GM12878 (cell line): ENCODE measurements around the gene FAM187B. TPM values are rescaled to one million over a fixed set of nuclear protein-coding genes. Genes with fewer than 3 reads are reported as not detected.

Experiments
- ATAC-seq: fragments of 200-7000 bp; cut with Tn5 transposase; 3 replicates; pipeline ENCODE4 v1.9.1; 2020; ENCODE audit warnings: mild to moderate bottlenecking, moderate library complexity
- BruUV-seq: library from RNA; stranded (reverse); fragments of 400-500 nt; replicated peaks from 2 replicates; lab custom pipeline; 2021; lab: Mats Ljungman, UMichigan
- CTCF ChIA-PET: fragments of 300-600 bp; sonication (Branson Sonifier 250); formaldehyde crosslinking; extraction: SDS; loops from one replicate; lab custom pipeline; 2021; ENCODE audit warnings: inconsistent platforms; lab: Yijun Ruan, JAX
- POLR2A ChIA-PET: fragments of 350-600 bp; formaldehyde crosslinking; extraction: SDS; loops from one replicate; lab custom pipeline; 2021; ENCODE audit warnings: inconsistent platforms; lab: Charles Lee
- RAD21 ChIA-PET: fragments of 300-600 bp; sonication (Branson Sonifier 250); formaldehyde crosslinking; loops from one replicate; lab custom pipeline; 2023; ENCODE audit warnings: antibody characterized with exemption; ENCODE audit not compliant: unreplicated experiment; lab: Charles Lee
- SMC1A ChIA-PET: fragments of 300-600 bp; sonication (Branson Sonifier 250); formaldehyde crosslinking; loops from one replicate; lab custom pipeline; 2023; ENCODE audit not compliant: unreplicated experiment, uncharacterized antibody; lab: Charles Lee
- DNase-seq: peaks from one replicate; pipeline ENCODE4 v3.0.0-alpha.2; 2011; ENCODE audit warnings: low read depth, low spot score
- FAIRE-seq: peaks from 3 replicates; lab custom pipeline; 2011; peaks lifted over from hg19 to GRCh38; lab: Jason Lieb, UNC
- H2AFZ ChIP-seq: 2 replicates; pipeline ENCODE4 v1.6.0; 2011; ENCODE audit warnings: low read depth, low read length, control low read depth; ENCODE audit not compliant: control insufficient read depth
- H3K27ac ChIP-seq: 2 replicates; pipeline ENCODE4 v1.5.1; 2011; ENCODE audit warnings: control low read depth; ENCODE audit not compliant: control insufficient read depth, insufficient read depth
- H3K27me3 ChIP-seq, 2 experiments: replicated peaks in 1 of 2; 2 replicates each; pipeline versions ENCODE4 v1.6.0 to v1.6.1; 2011; ENCODE audit warnings: low read length in 1 of 2; ENCODE audit not compliant: control insufficient read depth in 2 of 2, insufficient read depth in 2 of 2
- H3K36me3 ChIP-seq, 2 experiments: 2 replicates each; pipeline ENCODE4 v1.5.1; 2011; ENCODE audit warnings: low read length in 1 of 2; ENCODE audit not compliant: control insufficient read depth in 2 of 2, insufficient read depth in 2 of 2
- H3K4me1 ChIP-seq: 2 replicates; pipeline ENCODE4 v1.6.1; 2011; ENCODE audit warnings: mild to moderate bottlenecking, low read length, moderate library complexity, mixed read lengths; ENCODE audit not compliant: control insufficient read depth, insufficient read depth
- H3K4me2 ChIP-seq: 2 replicates; pipeline ENCODE4 v1.6.0; 2011; ENCODE audit warnings: control low read depth; ENCODE audit not compliant: control insufficient read depth, insufficient read depth
- H3K4me3 ChIP-seq: fragments of 200-600 bp; sonication (generic); 2 replicates; pipeline ENCODE4 v1.5.1; 2016
- H3K79me2 ChIP-seq: 2 replicates; pipeline ENCODE4 v1.6.0; 2011; ENCODE audit warnings: low read length; ENCODE audit not compliant: control insufficient read depth, insufficient read depth
- H3K9ac ChIP-seq: 2 replicates; pipeline ENCODE4 v1.8.0; 2011; ENCODE audit warnings: low read length, control low read depth, mixed read lengths; ENCODE audit not compliant: control insufficient read depth, insufficient read depth
- H3K9me3 ChIP-seq: replicated peaks from 3 replicates; pipeline ENCODE4 v1.5.1; 2011; ENCODE audit warnings: mild to moderate bottlenecking, low read length; ENCODE audit not compliant: control insufficient read depth, insufficient read depth
- H4K20me1 ChIP-seq: 2 replicates; pipeline ENCODE4 v1.6.0; 2011; ENCODE audit not compliant: control insufficient read depth, insufficient read depth
- ASH2L ChIP-seq: fragments of 300-600, 200-600 bp; sonication (generic); IDR thresholded peaks from 2 replicates; pipeline ENCODE4 v1.6.1; 2017; ENCODE audit warnings: low read depth, mild to moderate bottlenecking, borderline replicate concordance
- CHD2 ChIP-seq: IDR thresholded peaks from 2 replicates; pipeline ENCODE4 v1.6.1; 2011; ENCODE audit warnings: low read depth, low read length, improper control_type of control experiment, borderline replicate concordance
- DPF2 ChIP-seq: fragments of 450-650 bp; IDR thresholded peaks from 2 replicates; pipeline ENCODE4 v1.6.1; 2017; ENCODE audit warnings: mild to moderate bottlenecking
- HDAC6 ChIP-seq: fragments of 200-600 bp; sonication (generic); IDR thresholded peaks from one replicate; pipeline ENCODE4 v1.8.0; 2017; ENCODE audit warnings: antibody characterized with exemption; ENCODE audit not compliant: unreplicated experiment
- IKZF1 ChIP-seq: fragments of 450-650 bp; conservative IDR thresholded peaks from 2 replicates; pipeline ENCODE4 v1.6.1; 2017; ENCODE audit warnings: antibody characterized with exemption, mild to moderate bottlenecking
- LARP7 ChIP-seq: fragments of 450-650 bp; IDR thresholded peaks from 2 replicates; pipeline ENCODE4 v1.6.1; 2017; ENCODE audit warnings: mild to moderate bottlenecking
- MLLT1 ChIP-seq: fragments of 450-650 bp; IDR thresholded peaks from 2 replicates; pipeline ENCODE4 v1.6.1; 2016; ENCODE audit warnings: mild to moderate bottlenecking
- NR2C2 ChIP-seq: IDR thresholded peaks from 2 replicates; pipeline ENCODE4 v1.6.1; 2011; ENCODE audit warnings: borderline replicate concordance, low read depth; ENCODE audit not compliant: control insufficient read depth, insufficient read length
- NR2F1 ChIP-seq: fragments of 450-650 bp; conservative IDR thresholded peaks from 2 replicates; pipeline ENCODE4 v1.6.1; 2017; ENCODE audit warnings: mild to moderate bottlenecking
- POU2F2 ChIP-seq: IDR thresholded peaks from 3 replicates; pipeline ENCODE4 v1.6.1; 2011; ENCODE audit warnings: low read depth, mild to moderate bottlenecking, low read length, borderline replicate concordance
- RAD51 ChIP-seq: fragments of 450-650 bp; IDR thresholded peaks from 2 replicates; pipeline ENCODE4 v1.6.1; 2016; ENCODE audit warnings: moderate library complexity, mild to moderate bottlenecking, inconsistent platforms
- SMAD1 ChIP-seq: fragments of 450-650 bp; IDR thresholded peaks from 2 replicates; pipeline ENCODE4 v1.6.1; 2018; ENCODE audit warnings: mild to moderate bottlenecking, low read depth; ENCODE audit not compliant: partially characterized antibody
- SREBF1 ChIP-seq: IDR thresholded peaks from 2 replicates; pipeline ENCODE4 v1.6.1; 2012; ENCODE audit warnings: mild to moderate bottlenecking, low read length
- TCF7 ChIP-seq: IDR thresholded peaks from 2 replicates; pipeline ENCODE4 v1.6.1; 2014; ENCODE audit warnings: antibody characterized with exemption, borderline replicate concordance
- ZBED1 ChIP-seq: IDR thresholded peaks from 2 replicates; pipeline ENCODE4 v1.6.1; 2016; ENCODE audit warnings: borderline replicate concordance
- ZNF207 ChIP-seq: fragments of 450-650 bp; IDR thresholded peaks from 2 replicates; pipeline ENCODE4 v1.6.1; 2014; ENCODE audit warnings: antibody characterized with exemption, mild to moderate bottlenecking, borderline replicate concordance
- WGBS: methylation state at CpG from one replicate; pipeline ENCODE4 v1.1.6; 2016; ENCODE audit warnings: low lambda C conversion rate; ENCODE audit not compliant: insufficient replicate concordance, insufficient coverage; ENCODE audit errors: missing lambda C conversion rate; 5-methylcytosine and 5-hydroxymethylcytosine counted together
- in situ Hi-C: fragments of 300-500 bp; cut with MboI; formaldehyde crosslinking; loops from 9 replicates; pipeline ENCODE4 v1.14.3; 2018; ENCODE audit warnings: mixed read lengths
- intact Hi-C: fragments of 100-400 bp; cut with micrococcal nuclease; formaldehyde crosslinking; loops from one replicate; pipeline ENCODE4 v1.14.2; 2022; ENCODE audit not compliant: unreplicated experiment
- polyA plus RNA-seq, 11 experiments: library from polyadenylated mRNA; depleted of rRNA in 4 of 11; unstranded in 6 of 11; stranded (reverse) in 5 of 11; fragments of >200 nt; fragmentation: Nextera tagmentation in 4 of 11; fragmentation: Illumina TruSeq in 1 of 11; extraction: Ambion mirVana in 4 of 11; extraction: Trizol in 1 of 11; gene quantifications; 1 replicate in 1 of 11; 2 replicates in 10 of 11; pipeline versions ENCODE4 v1.2.1 to v1.2.3, GENCODE V29; 2011 to 2016; ENCODE audit warnings: inconsistent platforms in 2 of 11, missing spikeins in 2 of 11, low read depth in 1 of 11
- total RNA-seq, 4 experiments: library from RNA; depleted of rRNA in 3 of 4; stranded (reverse); fragments of >200 nt in 3 of 4; fragmentation: Illumina TruSeq in 1 of 4; extraction: Trizol in 1 of 4; gene quantifications; 2 replicates each; pipeline versions ENCODE4 v1.2.1 to v1.2.3, GENCODE V29; 2013 to 2021
- TF ChIP-seq, protein P1 (sequence below): IDR thresholded peaks from 2 replicates; pipeline ENCODE4 v1.6.1; 2012; ENCODE audit warnings: low read depth, low read length, improper control_type of control experiment
- TF ChIP-seq, protein P2 (sequence below): IDR thresholded peaks from 2 replicates; pipeline ENCODE4 v1.6.1; 2011; ENCODE audit warnings: low read depth, low read length, improper control_type of control experiment, borderline replicate concordance

FAM187B gene
- total and polyA plus RNA-seq, 10 of the 15 experiments (the other 5 are each of a cell fraction or from before 2014, with no cell fraction given), result 0.05 TPM; not detected in 9

DNA sequence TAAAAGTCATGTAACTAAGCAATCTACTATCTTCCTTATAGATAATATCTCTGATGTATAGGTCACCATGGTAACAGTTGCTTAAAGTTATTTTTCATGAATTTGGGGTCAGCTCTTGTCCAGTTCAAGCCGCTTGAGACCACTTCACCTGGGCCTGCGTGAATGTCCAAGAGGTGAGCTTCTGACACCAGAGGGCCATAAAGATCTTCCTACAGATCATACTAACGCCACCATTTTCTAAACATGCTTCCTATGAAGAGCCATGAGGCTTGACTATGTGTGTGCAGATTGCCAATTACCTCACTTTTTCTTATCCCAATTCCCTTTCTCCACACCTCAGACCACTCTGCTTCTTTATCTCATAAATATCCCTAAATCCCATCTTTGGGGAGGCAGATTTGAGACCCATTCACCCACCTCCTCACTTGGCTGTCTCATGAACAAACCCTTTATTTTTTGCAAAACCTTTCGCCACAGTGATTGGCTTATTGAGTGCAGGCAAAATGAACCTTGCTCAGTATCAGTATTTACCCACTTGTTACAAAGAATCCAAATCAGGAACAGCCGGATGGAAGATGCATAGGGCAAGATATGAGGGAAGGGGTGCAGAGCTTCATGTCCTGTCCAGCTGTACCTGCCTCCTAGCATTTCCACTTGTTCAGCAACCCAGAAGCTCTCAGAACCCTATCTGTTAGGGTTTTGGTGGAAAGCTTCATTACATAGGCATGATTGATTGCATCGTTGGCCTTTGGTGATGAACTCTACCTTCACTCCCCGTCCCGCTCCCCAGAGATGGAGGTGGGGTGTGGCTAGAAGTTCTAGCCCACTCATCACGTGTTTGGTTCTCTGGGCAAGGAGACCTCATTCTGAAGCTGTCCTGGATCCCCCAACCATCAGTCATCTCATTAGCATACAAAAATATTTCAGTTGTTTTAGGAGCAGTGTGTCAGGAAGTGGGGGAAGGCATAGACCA is 34.2 kb downstream of the FAM187B start (continued):
- TF ChIP-seq, protein P1, sequence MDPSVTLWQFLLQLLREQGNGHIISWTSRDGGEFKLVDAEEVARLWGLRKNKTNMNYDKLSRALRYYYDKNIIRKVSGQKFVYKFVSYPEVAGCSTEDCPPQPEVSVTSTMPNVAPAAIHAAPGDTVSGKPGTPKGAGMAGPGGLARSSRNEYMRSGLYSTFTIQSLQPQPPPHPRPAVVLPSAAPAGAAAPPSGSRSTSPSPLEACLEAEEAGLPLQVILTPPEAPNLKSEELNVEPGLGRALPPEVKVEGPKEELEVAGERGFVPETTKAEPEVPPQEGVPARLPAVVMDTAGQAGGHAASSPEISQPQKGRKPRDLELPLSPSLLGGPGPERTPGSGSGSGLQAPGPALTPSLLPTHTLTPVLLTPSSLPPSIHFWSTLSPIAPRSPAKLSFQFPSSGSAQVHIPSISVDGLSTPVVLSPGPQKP, result no peak
- no peak for TF ChIP-seq SREBF1

- WGBS, result 2% methylated on average over 2 of the region's 2 CpGs
- BruUV-seq, result no TSS peak
- in situ Hi-C loops (no loop called here), intact Hi-C loops (no loop called here)
- Histone ChIP-seq H3K4me3 (no peak overlapping the region), H3K4me2 (no peak overlapping the region), H2AFZ (no peak overlapping the region), H3K4me1 (no peaks in the 10 kb centered on the region), H3K27me3 (no peaks in the 10 kb centered on the region), H3K9ac (no peak overlapping the region), H3K36me3 (no peaks in the 10 kb centered on the region), H4K20me1 (no peaks in the 10 kb centered on the region), H3K79me2 (no peaks in the 10 kb centered on the region), H3K9me3 (no peaks in the 10 kb centered on the region), H3K27ac (no peak overlapping the region)
- ChIA-PET POLR2A (no interaction called here), SMC1A (interaction anchor here (0.6 kb wide), 1 partner anchor 202 kb away, joined by 3 read pairs; no protein-coding TSS in a partner anchor), RAD21 (no interaction called here), CTCF (no interaction called here)
- FAIRE-seq (no peak), ATAC-seq (no peak), DNase-seq (no peak)
- no peak for TF ChIP-seq NR2F1
- TF ChIP-seq SMAD1, result no peak
- TF ChIP-seq TCF7, result no peak
- no peak for TF ChIP-seq IKZF1
- no peak for TF ChIP-seq ASH2L
- TF ChIP-seq HDAC6, result no peak
- TF ChIP-seq, protein P2, sequence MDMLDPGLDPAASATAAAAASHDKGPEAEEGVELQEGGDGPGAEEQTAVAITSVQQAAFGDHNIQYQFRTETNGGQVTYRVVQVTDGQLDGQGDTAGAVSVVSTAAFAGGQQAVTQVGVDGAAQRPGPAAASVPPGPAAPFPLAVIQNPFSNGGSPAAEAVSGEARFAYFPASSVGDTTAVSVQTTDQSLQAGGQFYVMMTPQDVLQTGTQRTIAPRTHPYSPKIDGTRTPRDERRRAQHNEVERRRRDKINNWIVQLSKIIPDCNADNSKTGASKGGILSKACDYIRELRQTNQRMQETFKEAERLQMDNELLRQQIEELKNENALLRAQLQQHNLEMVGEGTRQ, result no peak
- TF ChIP-seq POU2F2, result no peak
- TF ChIP-seq ZNF207, result no peak
- TF ChIP-seq CHD2, result no peak
- TF ChIP-seq LARP7, result no peak
- TF ChIP-seq NR2C2, result no peak
- TF ChIP-seq ZBED1, result no peak
- TF ChIP-seq DPF2, result no peak
- TF ChIP-seq MLLT1, result no peak
- TF ChIP-seq RAD51, result no peak
These were observed 43.7 kb downstream of the FAM187B start for GRCh38 chr19:35184884-35185283.
